GM23248 (cell line): Measurements from ENCODE around the gene CHMP4A.
"Not testable (repeated sequence)": the region's sequence is repeated elsewhere in the genome, so short reads cannot be mapped to it uniquely, and the experiment has no call there.

Experiments
- EZH2 ChIP-seq: fragments of 200-600 bp; sonication (generic); IDR thresholded peaks from 2 replicates; pipeline ENCODE4 v1.6.1; 2018; ENCODE audit warnings: antibody characterized with exemption, mild to moderate bottlenecking; ENCODE audit not compliant: insufficient read depth, poor library complexity, severe bottlenecking
- EZH2phosphoT487 ChIP-seq: fragments of 200-600 bp; sonication (generic); IDR thresholded peaks from 2 replicates; pipeline ENCODE4 v1.6.1; 2018; ENCODE audit warnings: antibody characterized with exemption, moderate library complexity, mild to moderate bottlenecking, low read depth; ENCODE audit not compliant: insufficient read depth

- not testable (repeated sequence) for TF ChIP-seq EZH2, EZH2phosphoT487
Observed at GRCh38 chr14:24202538-24202937, 10.8 kb downstream of the CHMP4A start.
